ENCODE data around the gene ZNF804B.

ZNF804B gene

GRCh38 chr7:89316584-89317251 is 557.2 kb downstream of the ZNF804B start:
- DNase-seq: no peak

- no peak for DNase-seq
Measured at GRCh38 chr7:89332026-89332425, 572.5 kb downstream of the ZNF804B start.

- DNase-seq: no peak
Measured at GRCh38 chr7:89334797-89335196, 575.3 kb downstream of the ZNF804B start.

GRCh38 chr7:89335490-89335889 is 576.0 kb downstream of the ZNF804B start:
- DNase-seq: no peak

GRCh38 chr7:89336121-89336520 is 576.6 kb downstream of the ZNF804B start:
- no peak for DNase-seq

- DNase-seq: no peak
Measured at GRCh38 chr7:89339748-89340147, 580.2 kb downstream of the ZNF804B start.

GRCh38 chr7:89357121-89357520 is 597.6 kb downstream of the ZNF804B start:
- DNase-seq: no peak

- DNase-seq: no peak
Measured at GRCh38 chr7:89377219-89377618, 617.7 kb downstream of the ZNF804B start.

- DNase-seq: no peak
Measured at GRCh38 chr7:89385411-89385810, 625.9 kb downstream of the ZNF804B start.
